DMS 273 (cell line): ENCODE results near the gene PHGDH.

Source experiments
- DNase-seq: peaks from one replicate; lab custom pipeline; 2025; ENCODE audit not compliant: unreplicated experiment; lab: John Stamatoyannopoulos, UW

Gene PHGDH

DNA sequence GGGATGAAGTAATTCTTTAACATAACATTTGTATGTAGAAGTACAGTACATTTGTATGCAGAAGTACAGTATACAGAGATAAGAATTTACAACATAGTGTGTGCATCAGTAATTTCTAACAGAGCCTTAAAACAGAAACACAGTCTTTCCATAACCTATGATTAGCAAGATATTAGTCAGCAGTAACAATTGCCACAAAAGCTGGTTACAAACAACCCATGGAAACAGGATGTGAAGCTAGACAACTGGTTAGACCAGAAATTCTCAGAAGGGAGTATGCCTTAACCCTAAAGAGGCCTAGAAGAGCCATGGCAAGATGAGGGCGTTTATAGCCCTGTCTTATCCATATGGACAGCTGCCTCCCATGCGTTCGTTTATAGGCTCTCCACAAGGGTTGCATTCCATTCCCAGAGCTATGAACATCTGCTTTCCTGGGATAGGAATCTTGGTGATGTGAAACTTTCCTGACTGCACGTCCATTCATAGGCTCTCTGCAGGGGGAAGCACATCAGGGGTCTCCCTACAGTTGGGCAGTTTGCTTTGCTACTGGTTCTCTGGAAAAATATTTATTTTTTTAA, 74.8 kb downstream of the PHGDH start:
- DNase-seq, result peak; percentile 32

DNA sequence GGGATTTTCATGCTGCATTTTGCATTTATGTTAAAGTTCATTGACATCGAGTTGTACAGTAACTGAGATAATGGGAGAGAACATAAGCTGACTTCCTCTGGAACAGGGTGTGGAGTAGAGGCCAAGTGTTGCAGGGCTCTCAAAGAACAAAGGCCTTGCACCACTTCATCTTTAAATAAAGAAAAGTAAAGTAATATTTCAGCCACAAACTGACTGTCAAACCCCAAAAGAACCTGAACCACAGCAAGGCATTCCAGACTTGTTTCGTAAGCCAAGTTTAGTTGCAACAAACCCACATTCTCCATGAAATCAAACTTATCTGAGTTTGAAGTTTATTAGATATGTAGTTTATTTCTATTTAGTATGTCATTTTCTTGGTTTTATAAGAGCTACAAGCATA, 76.0 kb downstream of the PHGDH start:
- no peak for DNase-seq

DNA sequence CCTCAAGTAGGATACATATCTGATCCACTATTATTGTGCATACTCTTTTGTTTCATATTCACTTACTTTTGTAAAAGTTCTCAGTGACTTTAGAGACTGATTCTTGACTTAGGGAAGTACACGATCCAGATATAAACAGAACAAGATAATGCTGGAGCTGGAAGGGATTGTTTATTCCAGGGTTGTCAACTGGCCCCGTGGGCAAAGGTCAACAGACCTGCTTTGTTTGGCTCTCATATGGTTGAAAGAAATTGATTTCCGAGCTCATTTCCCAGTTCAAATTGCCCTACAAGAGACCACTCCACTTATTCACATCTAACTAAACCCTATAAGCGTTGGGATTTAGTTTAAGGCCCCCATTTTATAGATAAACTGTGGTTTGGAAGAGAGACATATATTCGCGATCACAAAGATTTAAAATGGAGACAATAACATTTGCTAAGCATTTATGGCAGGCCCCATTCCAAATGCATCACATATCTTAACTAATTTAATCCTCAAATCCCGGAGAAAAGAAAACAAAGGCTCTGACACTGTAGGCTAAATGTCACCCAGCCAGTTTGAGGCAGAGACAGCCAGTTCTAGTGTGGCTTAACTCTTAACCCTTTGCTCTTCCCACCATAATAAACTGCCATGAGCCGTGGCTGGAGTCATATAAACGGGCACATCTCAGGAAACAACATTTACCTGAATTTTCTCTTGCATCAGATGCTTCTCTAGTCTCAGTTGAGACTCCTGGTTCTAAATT, 78.9 kb downstream of the PHGDH start:
- no peak for DNase-seq

DNA sequence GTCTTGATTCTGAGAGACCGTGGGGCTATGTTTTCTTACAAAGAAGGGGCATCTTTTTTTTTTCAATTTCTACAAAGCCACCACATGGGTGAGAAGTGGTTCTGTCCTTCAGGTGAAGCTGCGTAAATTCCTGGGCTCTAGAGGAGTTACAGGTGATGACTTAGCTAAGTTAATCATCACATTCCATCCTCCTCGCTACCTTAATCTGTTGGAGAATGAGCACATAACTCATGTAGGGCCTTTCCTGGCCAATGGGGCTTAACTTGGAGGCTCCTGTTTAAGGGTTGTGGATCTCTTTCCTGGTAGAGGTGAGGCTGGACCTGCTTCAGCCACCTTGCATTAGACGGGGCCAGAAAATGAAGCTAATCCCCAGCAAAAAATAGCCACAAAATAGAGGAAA, 79.6 kb downstream of the PHGDH start:
- no peak for DNase-seq
